Measurements from ENCODE around the gene ATP1A1.
A peak's percentile ranks its signal among the peaks of the same experiment; 100 is the strongest.

ATP1A1 gene

DNA sequence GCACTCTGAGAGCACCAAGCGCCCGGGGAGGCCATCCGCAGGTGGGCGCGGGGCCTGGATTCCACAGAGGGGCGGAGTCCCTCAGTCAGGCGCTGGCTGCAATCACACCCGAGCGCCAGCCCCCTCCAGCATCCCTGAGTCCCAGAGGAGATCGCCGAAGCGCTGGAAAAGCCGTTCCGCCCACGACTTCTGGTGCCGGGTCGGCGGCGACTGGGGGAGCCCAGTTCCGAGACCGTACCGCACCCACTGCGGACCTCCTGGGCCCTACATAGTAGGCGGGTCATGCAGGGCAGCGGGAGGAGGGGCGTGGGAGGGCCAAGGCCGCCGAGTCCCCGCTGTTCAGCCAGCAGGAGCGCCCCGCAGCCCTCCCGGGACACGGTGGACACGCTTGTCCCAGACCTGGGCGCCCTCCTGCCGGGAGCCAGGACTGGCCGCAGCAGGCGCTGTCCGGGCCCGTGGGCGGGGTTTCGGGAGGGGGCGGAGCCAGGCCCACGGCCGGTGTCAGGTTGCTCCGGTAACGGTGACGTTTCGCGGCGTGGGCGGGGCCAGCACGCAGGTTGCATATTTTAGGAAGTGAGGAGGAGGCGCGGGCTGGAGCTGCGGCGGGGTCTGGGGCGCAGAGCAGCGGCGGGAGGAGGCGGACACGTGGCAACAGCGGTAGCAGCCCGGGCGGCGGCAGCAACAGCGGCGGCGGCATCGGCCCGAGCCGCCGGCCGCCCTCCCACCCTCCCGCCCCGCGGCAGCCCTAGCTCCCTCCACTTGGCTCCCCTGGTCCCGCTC is at the start of gene ATP1A1:
TSS of gene ATP1A1 (plus strand) at position 594 of the 780 bp plus-strand sequence. CDS start 268 bp downstream, outside the sequence.
- in situ Hi-C loops (cut with MboI; ENCODE audit: low pct_unique_long_range_greater_than_20kb, low sequenced_read_pairs): no loop called here
- peak; percentile 95 for DNase-seq

- DNase-seq: no peak
These were observed 49.6 kb upstream of the ATP1A1 start for GRCh38 chr1:116323491-116323890.

GRCh38 chr1:116324411-116324810 is 48.6 kb upstream of the ATP1A1 start:
- in situ Hi-C loops (cut with MboI; ENCODE audit: low pct_unique_long_range_greater_than_20kb, low sequenced_read_pairs): no loop called here
- DNase-seq: no peak

More at GRCh38 chr1:116323491-116323890, 49.6 kb upstream of the ATP1A1 start:
- in situ Hi-C loops (cut with MboI; ENCODE audit: low pct_unique_long_range_greater_than_20kb, low sequenced_read_pairs): no loop called here

DNA sequence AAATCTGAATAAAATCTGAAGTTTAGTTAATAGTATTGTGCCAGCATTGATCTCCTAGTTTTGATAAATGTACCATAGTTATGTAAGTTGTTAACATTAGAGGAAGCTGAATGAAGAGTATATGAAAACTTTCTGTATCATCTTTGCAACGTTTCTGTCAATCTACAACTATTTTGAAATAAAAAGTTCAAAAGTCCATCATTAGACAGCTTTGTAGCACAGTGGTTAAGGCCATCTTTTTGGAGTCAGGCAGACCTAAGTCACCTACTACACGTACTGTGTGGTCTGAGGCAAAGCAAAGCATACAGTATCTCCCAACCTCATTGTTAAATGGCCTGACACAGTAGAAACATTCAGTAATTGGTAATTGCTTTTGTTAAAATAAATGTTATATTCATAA is 47.9 kb upstream of the ATP1A1 start:
- in situ Hi-C loops (cut with MboI; ENCODE audit: low pct_unique_long_range_greater_than_20kb, low sequenced_read_pairs): no loop called here
- DNase-seq: no peak

- in situ Hi-C loops (cut with MboI; ENCODE audit: low pct_unique_long_range_greater_than_20kb, low sequenced_read_pairs): no loop called here
- no peak for DNase-seq
These were observed 47.1 kb upstream of the ATP1A1 start for GRCh38 chr1:116325922-116326321.

DNA sequence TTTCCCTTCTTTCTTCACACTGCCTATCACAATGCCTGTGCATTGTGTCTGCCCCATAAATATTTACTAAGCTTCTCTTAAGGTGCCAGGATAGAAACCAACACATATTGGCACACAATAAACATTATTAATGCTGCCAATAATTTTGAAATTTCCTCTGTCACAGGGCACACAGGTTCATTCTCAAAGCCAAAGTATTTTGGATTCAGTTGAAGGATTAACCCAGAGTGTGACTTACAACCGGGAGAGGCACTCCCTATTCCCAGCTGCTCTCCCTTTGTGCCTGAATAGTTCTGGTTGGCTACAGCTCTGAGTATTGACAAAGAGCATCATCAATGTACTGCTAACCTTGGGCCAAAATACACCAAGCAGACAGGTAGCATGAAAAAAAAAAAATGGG is 46.6 kb upstream of the ATP1A1 start:
- no peak for DNase-seq
- in situ Hi-C loops (cut with MboI; ENCODE audit: low pct_unique_long_range_greater_than_20kb, low sequenced_read_pairs): no loop called here

GRCh38 chr1:116328671-116329070 is 44.4 kb upstream of the ATP1A1 start:
- in situ Hi-C loops (cut with MboI; ENCODE audit: low pct_unique_long_range_greater_than_20kb, low sequenced_read_pairs): no loop called here
- no peak for DNase-seq

DNA sequence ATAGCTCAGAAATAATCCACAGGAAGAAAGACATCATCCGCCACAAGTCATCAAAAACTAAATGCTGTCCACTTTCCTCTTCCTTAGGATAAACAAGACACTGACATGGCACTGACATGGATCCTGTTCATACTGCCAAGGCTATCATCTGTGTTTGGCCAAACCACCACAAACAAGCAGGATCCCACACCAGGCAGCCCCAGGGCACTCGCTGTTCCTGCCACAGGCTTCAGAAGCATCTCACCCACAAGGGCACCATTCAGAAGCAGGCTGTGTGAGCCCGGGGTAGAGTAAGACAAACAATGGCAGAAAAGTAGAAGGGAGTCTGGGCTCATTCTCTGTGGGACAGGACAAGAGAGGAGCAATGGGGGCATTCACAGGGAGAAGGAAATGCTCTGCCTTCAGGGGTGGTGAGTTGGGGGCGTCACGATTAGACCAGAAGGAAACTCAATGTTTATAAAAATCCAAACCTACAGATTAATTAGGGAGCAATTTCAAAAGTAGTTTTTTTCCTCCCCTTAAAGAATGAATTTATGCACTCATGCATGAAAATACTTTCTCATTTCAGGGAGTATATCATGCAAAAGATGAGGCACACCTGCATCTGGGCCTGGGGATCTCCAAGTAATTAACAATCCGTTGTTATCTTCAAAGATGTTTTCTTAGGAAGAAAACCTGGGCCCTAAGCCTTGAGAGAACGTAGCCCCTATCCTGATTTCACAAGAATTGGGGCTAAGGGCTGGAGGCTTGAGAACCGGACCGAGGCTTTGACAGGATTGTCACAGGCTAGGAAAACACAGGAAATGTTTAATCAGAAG is 43.3 kb upstream of the ATP1A1 start:
- DNase-seq: no peak
- in situ Hi-C loops (cut with MboI; ENCODE audit: low pct_unique_long_range_greater_than_20kb, low sequenced_read_pairs): no loop called here

DNA sequence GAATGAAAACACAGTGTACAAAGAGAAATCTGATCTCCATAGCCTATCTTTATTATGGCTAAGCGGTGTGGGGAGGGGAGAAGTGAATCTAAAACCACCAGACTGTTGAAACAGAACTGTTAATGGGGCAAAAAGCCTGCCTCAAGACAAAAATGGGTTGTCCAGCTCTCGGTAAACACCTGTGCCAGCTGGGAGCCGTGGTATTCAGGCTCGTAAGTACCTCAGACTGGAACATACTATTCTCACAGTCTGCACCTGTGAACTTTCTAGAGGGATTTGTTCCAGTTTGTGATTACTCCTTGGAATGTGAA is 42.7 kb upstream of the ATP1A1 start:
- no peak for DNase-seq
- in situ Hi-C loops (cut with MboI; ENCODE audit: low pct_unique_long_range_greater_than_20kb, low sequenced_read_pairs): no loop called here

- in situ Hi-C loops (cut with MboI; ENCODE audit: low pct_unique_long_range_greater_than_20kb, low sequenced_read_pairs): no loop called here
These were observed 42.2 kb upstream of the ATP1A1 start for GRCh38 chr1:116330846-116331245.

DNA sequence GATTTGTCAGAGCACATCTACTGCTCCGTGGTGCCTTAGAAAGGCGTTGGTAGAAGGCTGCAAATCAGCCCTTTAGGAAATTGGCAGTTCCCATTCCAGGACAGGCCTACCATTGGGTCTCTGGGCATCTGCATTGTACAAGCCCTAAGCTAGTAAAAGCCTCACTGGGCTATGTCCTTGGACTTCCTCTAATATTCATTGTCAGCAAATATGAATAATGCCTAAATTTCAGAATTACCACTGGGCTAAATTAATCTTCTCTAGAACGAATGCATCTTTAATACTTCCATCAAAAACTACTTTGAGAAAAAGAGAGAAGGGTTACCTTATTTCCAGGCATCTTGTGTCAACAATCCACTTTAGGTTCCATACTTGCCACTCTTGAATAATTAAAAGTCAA is 41.5 kb upstream of the ATP1A1 start:
- no peak for DNase-seq
- in situ Hi-C loops (cut with MboI; ENCODE audit: low pct_unique_long_range_greater_than_20kb, low sequenced_read_pairs): no loop called here

More at GRCh38 chr1:116330846-116331245, 42.2 kb upstream of the ATP1A1 start:
- no peak for DNase-seq

- in situ Hi-C loops (cut with MboI; ENCODE audit: low pct_unique_long_range_greater_than_20kb, low sequenced_read_pairs): no loop called here
- DNase-seq: no peak
These were observed 40.6 kb upstream of the ATP1A1 start for GRCh38 chr1:116332451-116332850.

DNA sequence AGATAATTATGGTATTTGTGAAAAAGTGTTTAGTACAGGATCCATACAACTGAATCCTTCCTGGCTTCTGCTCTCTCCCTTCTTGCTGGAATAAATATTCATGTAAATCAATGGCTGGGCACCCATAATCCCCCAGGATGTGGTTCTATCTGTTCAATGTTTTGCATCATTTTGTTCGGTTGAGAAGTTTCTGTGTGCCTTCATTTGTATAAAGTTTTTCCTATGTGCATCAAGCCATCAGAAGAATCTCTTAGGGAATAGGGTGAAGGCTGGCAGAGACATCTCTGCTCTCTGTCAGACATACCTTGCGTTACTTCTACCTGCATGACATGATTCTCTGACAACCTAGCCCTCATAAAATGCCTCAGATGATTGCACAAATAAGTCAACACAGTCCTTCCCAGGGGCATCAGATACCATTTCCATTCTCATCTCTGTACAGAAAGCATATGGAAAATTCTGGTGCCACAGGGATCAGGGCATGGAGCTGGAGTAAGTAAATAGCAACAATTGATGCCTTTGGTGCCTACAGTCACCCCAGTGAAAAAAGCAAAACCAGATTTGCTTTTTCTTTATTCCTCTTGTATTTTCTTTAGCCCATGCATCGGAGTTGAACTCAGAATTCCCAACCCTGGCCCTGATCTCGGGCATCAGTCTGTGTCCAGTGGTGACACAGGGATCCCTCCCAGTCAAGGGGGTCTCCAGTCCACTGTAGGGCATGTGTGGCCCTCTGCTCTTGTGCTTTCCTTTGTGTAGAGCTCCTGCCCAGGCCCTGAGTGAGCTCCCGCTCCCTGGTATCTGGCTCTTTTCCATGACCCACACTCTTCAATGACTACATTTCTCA is 39.7 kb upstream of the ATP1A1 start:
- in situ Hi-C loops (cut with MboI; ENCODE audit: low pct_unique_long_range_greater_than_20kb, low sequenced_read_pairs): no loop called here

GRCh38 chr1:116334015-116334547 is 39.0 kb upstream of the ATP1A1 start:
- in situ Hi-C loops (cut with MboI; ENCODE audit: low pct_unique_long_range_greater_than_20kb, low sequenced_read_pairs): no loop called here
- DNase-seq: no peak

More for the DNA sequence above, 39.7 kb upstream of the ATP1A1 start:
- DNase-seq: no peak

DNA sequence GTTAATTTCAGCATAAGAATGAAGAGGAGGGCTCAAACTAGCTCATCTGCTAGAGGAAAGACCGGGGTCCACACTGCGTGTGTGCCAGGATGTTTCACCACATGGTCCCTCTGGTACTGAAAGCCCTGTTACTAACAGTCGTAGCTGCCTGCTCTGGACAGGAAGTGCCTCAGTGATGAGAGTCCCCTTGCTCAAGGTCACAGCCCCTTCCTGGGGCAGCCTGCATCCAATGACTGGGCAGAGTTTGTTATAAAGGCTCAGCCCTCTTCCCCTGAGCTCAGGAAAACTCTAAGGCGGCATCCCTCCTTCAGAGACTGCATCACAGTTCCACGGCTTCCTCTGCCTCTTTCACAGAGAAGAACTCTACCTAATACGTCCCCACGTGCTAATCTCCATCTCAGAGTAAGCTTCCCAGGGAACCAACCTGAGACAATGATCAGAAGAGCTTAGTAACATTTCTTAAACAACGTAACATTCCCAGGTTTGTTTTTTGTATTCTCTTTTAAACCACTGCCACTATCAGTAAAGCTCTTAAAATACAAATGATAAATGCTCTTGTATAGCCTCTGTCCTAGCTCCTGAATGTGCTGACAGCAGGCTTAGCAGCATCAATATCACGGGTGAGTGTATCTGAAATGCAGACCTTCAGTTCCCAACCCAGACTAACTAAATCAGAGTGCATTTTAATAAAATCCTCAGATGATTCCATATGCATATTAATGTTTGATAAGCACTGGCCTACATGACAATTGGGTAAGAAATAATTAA is 38.0 kb upstream of the ATP1A1 start:
- in situ Hi-C loops (cut with MboI; ENCODE audit: low pct_unique_long_range_greater_than_20kb, low sequenced_read_pairs): no loop called here
- DNase-seq: no peak

DNA sequence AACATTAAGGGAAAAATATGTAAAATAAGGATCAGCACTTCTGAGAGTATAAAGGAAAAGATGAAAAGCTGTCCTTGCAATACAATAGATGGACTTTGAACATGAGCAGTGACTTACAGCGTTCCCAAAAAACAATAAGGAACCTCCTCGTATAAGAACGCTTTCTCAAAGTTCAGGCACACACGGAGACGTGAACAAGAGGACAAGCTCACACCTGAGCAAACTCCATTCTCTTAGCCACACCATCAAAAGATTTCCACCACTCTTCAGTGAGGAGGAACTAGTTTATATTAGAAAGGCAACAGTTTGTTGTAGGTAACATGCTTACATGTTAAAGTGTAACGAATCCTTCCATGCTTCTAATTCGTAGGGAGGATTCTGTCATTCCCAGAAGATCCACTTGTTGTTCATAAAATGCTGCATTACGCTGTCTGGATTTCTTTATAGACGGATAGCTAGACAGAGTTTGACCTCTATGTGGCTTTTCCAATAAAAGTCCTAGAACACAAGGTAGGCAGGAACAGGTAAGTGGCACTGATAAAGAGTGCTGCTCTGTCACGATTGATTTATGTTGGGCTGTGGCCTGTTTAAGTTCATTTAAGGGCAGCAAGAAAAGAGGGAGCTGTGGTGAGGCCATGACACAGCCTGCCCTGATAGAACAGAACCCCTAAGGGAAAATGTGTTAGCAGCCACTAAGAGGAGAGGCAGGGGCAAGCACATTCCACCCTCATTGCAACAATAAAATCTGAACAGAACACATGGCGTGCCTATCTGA is 37.0 kb upstream of the ATP1A1 start:
- DNase-seq: no peak
- in situ Hi-C loops (cut with MboI; ENCODE audit: low pct_unique_long_range_greater_than_20kb, low sequenced_read_pairs): no loop called here

DNA sequence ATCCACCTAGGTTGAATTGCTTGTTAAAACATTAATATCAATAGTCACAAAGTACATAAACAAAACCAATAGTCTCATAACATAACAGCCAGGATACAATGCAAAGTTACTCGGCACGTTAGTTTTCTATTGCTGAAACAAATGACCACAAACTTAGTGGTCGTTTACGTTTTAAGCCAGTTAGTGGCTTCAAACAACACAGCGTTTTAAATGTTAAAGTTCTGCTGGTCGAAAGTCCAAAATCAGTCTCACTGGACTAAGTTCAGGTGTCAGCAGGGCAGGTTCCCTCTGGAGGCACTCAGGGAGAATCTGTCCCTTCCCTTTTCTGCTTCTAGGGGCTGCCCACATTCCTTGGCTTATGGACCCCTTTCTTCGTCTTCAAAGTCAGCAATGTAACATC is 35.6 kb upstream of the ATP1A1 start:
- no peak for DNase-seq
- in situ Hi-C loops (cut with MboI; ENCODE audit: low pct_unique_long_range_greater_than_20kb, low sequenced_read_pairs): no loop called here

- DNase-seq: no peak
- in situ Hi-C loops (cut with MboI; ENCODE audit: low pct_unique_long_range_greater_than_20kb, low sequenced_read_pairs): no loop called here
These were observed 34.6 kb upstream of the ATP1A1 start for GRCh38 chr1:116338400-116338799.
